Measurements from ENCODE around the gene D2HGDH.

The D2HGDH gene

GRCh38 chr2:241734467-241735208, at the start of gene D2HGDH:
Gene D2HGDH (plus strand): TSS chr2:241734630. CDS start chr2:241735225, 595 bp downstream.
- peak; percentile 96 for DNase-seq

DNA sequence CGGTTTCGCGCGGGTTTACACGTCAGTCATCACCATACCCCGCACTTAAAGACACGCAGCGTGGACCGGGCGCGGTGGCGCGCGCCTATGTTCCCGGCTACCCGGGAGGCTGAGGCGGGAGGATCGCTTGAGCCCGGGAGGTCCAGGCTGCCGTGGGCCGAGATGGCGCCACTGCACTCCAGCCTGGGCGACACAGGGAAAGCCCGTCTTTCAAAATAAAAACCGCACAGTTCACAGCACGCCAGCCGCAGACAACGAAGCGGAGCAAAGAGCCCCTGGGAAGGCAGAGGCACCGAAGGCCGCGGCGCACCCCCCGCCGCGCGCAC, 48.1 kb upstream of the D2HGDH start:
- peak; percentile 33 for DNase-seq

GRCh38 chr2:241686650-241687425, 47.6 kb upstream of the D2HGDH start, which contains the start of gene DTYMK:
Gene DTYMK (minus strand): TSS chr2:241686815. CDS start chr2:241686783, 32 bp downstream.
- peak; percentile 98 for DNase-seq

- peak; percentile 32 for DNase-seq
Observed at GRCh38 chr2:241689306-241689705, 45.1 kb upstream of the D2HGDH start.

DNA sequence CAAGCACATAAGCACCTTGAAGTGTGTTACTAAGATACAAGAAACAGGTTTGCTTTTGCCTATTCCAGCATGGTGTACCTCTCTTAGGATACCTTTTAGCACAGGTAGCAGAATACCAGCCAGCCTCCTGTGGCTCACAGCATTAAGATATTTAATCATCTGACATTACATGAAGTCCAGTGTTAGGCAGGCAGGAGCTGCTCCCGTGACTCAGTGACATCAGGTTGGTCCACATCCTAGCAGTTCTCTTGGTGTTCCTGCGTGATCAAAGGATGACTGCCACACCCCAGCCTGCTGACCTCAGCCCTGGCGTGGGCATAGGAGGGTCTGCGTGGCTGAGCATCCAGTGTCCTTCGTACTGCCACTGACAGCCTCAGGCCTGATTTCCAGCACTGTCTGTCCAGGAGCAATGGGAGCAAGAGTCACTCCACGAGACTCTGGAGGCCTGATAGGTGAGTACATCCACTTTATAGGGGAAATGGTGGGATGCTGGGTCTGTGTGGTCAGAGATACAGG, 44.2 kb upstream of the D2HGDH start:
- DNase-seq, result no peak

DNA sequence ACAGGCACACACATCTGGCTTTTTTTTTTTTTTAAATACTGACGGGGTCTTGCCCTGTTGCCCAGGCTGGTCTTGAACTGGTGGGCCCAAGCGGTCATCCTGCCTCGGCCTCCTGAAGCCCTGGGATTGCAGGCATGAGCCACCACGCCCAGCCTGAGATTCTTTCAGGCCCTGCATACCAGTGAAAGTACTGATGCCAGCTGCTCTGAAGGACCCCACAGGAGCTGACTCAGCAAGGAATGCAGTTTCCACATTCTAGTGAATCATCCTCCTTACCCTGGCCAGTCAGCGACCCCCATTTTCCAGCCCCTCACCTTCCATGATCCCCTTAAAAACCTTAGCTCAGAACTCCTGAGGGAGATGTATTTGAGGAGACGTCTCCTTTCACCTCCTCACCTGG, 42.0 kb upstream of the D2HGDH start:
- no peak for DNase-seq

GRCh38 chr2:241695651-241696050, 38.8 kb upstream of the D2HGDH start:
- no peak for DNase-seq

DNA sequence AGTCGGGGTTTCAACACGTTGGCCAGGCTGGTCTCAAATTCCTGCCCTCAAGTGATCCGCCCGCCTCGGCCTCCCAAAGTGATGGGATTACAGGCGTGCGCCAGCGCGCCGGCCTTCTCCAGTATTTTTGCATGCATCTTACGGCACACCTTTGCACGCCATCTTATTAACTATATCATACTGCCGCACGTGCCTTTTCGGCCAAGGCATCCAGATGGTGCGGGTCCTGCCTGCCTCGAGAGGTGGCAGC, 33.4 kb upstream of the D2HGDH start:
- no peak for DNase-seq

- peak; percentile 98 for DNase-seq
Observed at GRCh38 chr2:241701399-241702154, 32.9 kb upstream of the D2HGDH start, which contains the start of gene ING5. Gene ING5 (plus strand): TSS chr2:241702039. CDS start chr2:241702066, 27 bp downstream.

DNA sequence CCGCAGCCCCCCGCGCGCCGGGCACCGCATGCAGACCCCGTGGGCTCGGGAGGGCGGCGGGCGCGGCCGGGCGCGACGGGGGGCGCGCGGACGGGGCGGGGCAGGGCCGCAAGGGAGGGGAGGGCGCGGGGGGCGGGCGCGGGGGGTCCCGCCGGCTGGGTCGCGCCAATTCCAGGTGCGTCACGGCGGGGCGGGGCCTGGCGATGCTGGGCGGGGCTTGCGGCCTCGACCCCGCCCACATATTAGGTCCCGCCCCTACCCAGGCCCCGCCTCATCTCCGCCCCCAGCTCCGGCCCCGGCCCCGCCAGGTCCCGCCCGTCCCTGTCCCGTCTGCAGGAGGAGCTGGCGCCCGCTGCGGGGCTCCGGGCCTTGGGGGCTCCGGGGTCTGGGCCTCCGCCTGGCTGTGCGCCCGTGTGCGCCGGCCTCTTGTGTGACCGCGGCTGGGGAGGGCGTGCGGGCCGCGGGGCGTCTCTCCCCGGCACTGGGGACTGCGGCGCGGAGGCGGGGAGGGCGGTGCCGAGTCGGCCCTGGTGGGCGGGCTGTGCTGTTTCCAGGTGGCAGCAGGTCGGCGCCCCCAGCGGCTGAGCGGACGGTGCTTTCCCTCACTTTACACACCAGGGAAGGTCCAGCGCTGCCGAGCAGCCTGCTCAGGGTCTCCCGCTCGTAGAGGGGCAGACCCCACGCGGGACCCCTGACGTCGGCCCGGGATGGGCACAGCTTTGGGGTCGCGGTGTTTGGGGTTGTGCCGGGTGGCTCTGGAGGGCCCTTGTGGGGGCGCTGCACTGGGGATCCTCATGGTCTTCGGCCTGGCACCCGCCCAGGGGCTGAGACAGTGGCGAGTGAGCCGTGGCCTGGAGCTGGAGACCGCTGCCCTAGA, 32.0 kb upstream of the D2HGDH start:
- peak; percentile 91 for DNase-seq

DNA sequence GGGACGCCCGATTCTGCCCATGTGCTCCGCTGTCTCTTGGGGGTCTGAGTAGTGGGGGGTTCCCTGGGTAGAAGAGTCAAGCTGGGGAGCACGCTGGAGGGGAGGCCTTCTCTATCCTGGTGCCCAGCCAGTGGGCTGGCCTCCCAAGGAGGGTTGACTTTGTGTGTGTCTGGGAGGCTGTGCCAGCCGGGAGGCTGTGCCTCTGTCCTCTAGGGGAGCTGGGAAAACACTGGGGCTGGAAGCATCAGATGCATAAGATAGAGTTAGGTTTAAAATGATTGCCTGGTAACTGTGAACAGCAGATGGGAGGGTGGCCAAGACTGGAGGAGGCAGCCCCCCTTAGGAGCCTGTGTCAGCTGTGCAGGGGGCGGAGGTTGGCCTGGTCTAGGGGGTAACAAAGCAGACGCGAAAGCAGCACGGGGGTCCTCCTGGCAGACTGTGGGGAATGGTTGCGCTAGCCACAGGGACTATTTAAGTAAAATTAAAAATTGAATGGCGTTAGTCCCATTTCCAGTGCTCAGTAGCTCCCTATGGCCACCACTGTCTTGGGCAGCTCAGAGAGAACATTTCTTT, 31.3 kb upstream of the D2HGDH start:
- no peak for DNase-seq

- no peak for DNase-seq
Observed at GRCh38 chr2:241706537-241706936, 27.9 kb upstream of the D2HGDH start.

GRCh38 chr2:241708879-241709278, 25.6 kb upstream of the D2HGDH start:
- no peak for DNase-seq

- DNase-seq, result no peak
Observed at GRCh38 chr2:241719093-241719492, 15.3 kb upstream of the D2HGDH start.

DNA sequence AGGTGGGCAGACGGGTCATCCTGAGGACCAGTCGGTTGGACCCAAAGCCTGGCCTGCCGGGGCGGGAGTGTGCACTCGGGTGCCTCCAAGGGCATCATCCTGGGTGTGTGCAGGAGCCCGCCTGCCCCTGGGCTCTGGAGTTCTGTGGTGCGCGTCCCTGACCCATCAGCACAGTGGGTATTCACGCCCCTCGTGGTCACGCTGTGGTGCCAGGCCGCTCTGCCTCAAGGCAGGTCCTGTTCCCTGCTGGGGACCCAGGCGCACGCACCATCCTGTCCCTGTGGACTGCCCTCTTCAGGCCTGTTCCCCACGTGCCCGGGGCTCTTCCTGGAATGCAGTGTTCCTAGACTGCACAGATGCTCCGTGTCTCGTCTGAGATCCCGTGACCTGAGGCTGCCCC, 14.3 kb upstream of the D2HGDH start:
- DNase-seq, result no peak

GRCh38 chr2:241720560-241720959, 13.9 kb upstream of the D2HGDH start:
- no peak for DNase-seq

GRCh38 chr2:241721852-241722251, 12.6 kb upstream of the D2HGDH start:
- DNase-seq, result no peak

GRCh38 chr2:241722896-241723454, 11.5 kb upstream of the D2HGDH start:
- no peak for DNase-seq

DNA sequence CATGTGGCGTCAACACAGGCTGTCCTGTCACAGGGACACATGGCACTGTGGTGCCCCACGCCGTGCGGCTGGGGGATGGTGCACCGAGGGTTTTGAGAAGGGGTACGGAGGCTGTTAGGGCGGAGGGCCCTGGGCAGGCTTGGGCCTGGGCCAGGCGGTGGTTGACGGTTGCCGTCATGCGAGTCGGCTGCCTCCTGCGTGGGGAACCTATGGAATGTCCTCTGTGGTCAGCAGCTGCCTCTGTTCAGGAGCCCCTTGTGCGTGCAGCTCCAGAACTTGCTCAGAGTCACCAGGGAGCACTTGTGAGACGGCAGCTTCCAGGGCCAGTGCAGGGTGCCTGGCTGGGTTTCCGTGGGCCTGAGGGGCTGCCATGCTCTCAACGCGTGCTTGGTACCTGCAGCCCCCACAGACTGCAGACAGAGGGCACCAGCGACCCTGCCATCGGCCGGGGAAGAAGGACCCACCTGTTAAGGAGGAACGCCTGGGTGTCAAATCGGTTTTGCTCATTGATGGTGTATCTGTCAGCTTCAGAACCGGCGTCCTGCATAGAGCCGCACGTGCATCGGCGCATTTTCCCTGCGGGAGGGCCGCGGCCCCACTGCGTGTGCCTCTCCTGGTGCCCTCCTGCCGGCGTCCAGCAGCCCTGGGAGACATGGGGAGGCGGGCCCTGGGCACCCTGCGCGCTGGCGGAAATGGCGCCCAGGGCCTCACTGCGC, 10.0 kb upstream of the D2HGDH start:
- no peak for DNase-seq

DNA sequence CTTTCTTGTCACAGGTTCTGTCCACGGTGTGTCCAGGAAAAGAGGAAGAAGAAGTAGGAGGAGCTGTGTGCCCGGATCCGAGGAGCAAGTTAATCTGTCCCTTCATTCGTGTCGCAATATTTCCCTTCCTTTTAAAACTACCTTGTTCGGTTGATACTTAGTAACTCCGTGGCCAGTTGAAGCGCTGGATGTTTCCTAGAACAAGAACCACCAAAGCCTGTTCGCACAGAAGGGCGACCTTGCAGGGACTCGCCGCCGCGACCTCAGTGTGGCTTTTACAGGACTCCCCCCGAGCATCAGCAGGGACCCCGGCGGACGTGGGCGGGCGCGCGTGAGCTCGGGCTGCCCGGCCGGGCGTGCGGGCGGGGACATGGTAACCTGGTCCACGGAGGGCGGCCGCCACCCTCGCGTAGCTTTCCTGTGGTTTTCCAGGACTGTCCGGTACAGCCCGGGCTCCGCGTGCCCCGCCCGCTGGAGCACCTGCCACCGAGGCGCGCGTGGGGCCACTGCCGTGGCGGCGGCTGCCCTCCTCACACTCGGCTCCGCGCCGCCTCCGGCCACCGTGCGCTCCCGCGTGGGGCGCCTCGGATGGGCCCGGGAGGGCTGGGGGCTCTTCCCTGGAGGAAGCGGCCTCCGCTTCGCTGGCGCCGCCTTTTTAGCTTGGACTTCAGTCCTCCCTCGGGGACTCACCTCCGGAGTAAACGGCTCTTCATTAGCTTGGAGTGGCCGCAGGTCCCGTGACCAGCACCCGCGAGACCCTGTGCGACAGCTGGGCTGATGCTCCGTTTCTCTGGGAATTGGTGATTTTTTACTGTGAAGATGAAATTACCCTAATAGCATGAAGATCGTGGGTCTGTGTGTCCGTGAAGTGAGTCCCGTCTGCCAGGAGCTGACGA, 9.2 kb upstream of the D2HGDH start:
- no peak for DNase-seq

Measured in activated CD4-positive, alpha-beta T cell treated with anti-CD3 and anti-CD28 coated beads, Interleukin-2, Interleukin-6, amounts not matched to agents 100 ng/mL and 50 ng/mL, durations not matched to agents 16 hours and 8 hours (primary cell).